HepG2 (cell line): ENCODE measurements around the gene KAZN. TPM values are rescaled to one million over a fixed set of nuclear protein-coding genes. Genes with fewer than 3 reads are reported as not detected.

ENCODE experiments used
- CBX1 ChIP-seq: IDR thresholded peaks from one replicate; pipeline ENCODE4 v1.6.1; 2016; ENCODE audit warnings: antibody characterized with exemption, low read depth
- DDIT3 ChIP-seq: sonication (generic); formaldehyde crosslinking; IDR thresholded peaks from 2 replicates; pipeline ENCODE4 v1.4.0; 2020; ENCODE audit warnings: mild to moderate bottlenecking, missing genetic modification reagents
- E2F1 ChIP-seq: sonication (generic); formaldehyde crosslinking; IDR thresholded peaks from 2 replicates; pipeline ENCODE4 v1.5.0; 2020; ENCODE audit warnings: missing genetic modification reagents
- ELF1 ChIP-seq: sonication (generic); formaldehyde crosslinking; IDR thresholded peaks from 2 replicates; pipeline ENCODE4 v1.4.0; 2020; ENCODE audit warnings: missing genetic modification reagents
- FOXC1 ChIP-seq: sonication (generic); formaldehyde crosslinking; IDR thresholded peaks from 2 replicates; pipeline ENCODE4 v1.8.0; 2022; ENCODE audit warnings: mild to moderate bottlenecking, missing genetic modification reagents, borderline replicate concordance
- HBP1 ChIP-seq: IDR thresholded peaks from 2 replicates; pipeline ENCODE4 v1.6.1; 2016; ENCODE audit warnings: low read depth, control low read depth
- HOXD1 ChIP-seq: sonication (generic); formaldehyde crosslinking; IDR thresholded peaks from 2 replicates; pipeline ENCODE4 v1.5.0; 2020; ENCODE audit warnings: missing genetic modification reagents
- RXRA ChIP-seq: sonication (generic); formaldehyde crosslinking; IDR thresholded peaks from 2 replicates; pipeline ENCODE4 v1.5.1; 2020; ENCODE audit warnings: missing genetic modification reagents
- SNAI1 ChIP-seq: sonication (generic); formaldehyde crosslinking; IDR thresholded peaks from 2 replicates; pipeline ENCODE4 v1.5.0; 2020; ENCODE audit warnings: mild to moderate bottlenecking, missing genetic modification reagents, borderline replicate concordance
- TGIF2 ChIP-seq: IDR thresholded peaks from 2 replicates; pipeline ENCODE4 v1.6.1; 2016; ENCODE audit warnings: control low read depth, missing compliant biosample characterization
- ZIK1 ChIP-seq: sonication (generic); formaldehyde crosslinking; IDR thresholded peaks from 2 replicates; pipeline ENCODE4 v1.5.0; 2020; ENCODE audit warnings: mild to moderate bottlenecking, low read depth, missing genetic modification reagents, borderline replicate concordance
- ZMYM4 ChIP-seq: sonication (generic); formaldehyde crosslinking; IDR thresholded peaks from 2 replicates; pipeline ENCODE4 v1.8.1; 2023; ENCODE audit warnings: mild to moderate bottlenecking, missing genetic modification reagents
- ZNF543 ChIP-seq: sonication (generic); formaldehyde crosslinking; IDR thresholded peaks from 2 replicates; pipeline ENCODE4 v1.4.0; 2020; ENCODE audit warnings: mild to moderate bottlenecking, missing genetic modification reagents
- ZNF607 ChIP-seq: sonication (generic); formaldehyde crosslinking; IDR thresholded peaks from 2 replicates; pipeline ENCODE4 v1.5.1; 2020; ENCODE audit warnings: missing genetic modification reagents, mild to moderate bottlenecking, borderline replicate concordance
- ZNF709 ChIP-seq: sonication (generic); formaldehyde crosslinking; IDR thresholded peaks from 2 replicates; pipeline ENCODE4 v1.5.0; 2020; ENCODE audit warnings: mild to moderate bottlenecking, missing genetic modification reagents
- polyA plus RNA-seq, 8 experiments: library from polyadenylated mRNA; depleted of rRNA in 3 of 8; stranded (reverse) in 7 of 8; unstranded in 1 of 8; fragments of >200 nt; fragmentation: Illumina TruSeq in 4 of 8; extraction: Trizol in 4 of 8; gene quantifications; 2 replicates each; pipeline versions ENCODE4 v1.2.1 to v1.2.3, GENCODE V29; 2011 to 2016; ENCODE audit warnings: low read depth in 4 of 8, missing spikeins in 1 of 8, mixed read lengths in 1 of 8; ENCODE audit not compliant: insufficient read depth in 1 of 8
- total RNA-seq, 5 experiments: library from RNA; depleted of rRNA; stranded (reverse); fragments of >200 nt; fragmentation: Illumina TruSeq; extraction: Trizol; gene quantifications; 2 replicates each; pipeline ENCODE4 v1.2.3, GENCODE V29; 2016; ENCODE audit warnings: low read depth in 1 of 5
- TF ChIP-seq, protein P1 (sequence below): sonication (generic); formaldehyde crosslinking; IDR thresholded peaks from 2 replicates; pipeline ENCODE4 v1.4.0; 2020; ENCODE audit warnings: mild to moderate bottlenecking, missing genetic modification reagents
- TF ChIP-seq, protein P2 (sequence below): sonication (generic); formaldehyde crosslinking; IDR thresholded peaks from 2 replicates; pipeline ENCODE4 v1.5.1; 2020; ENCODE audit warnings: mild to moderate bottlenecking, missing genetic modification reagents, borderline replicate concordance

Gene KAZN
- total and polyA plus RNA-seq, 2 of the 13 experiments (the other 11 are each of a cell fraction or from before 2014, with no cell fraction given) = 10.4 to 13.5 TPM

DNA sequence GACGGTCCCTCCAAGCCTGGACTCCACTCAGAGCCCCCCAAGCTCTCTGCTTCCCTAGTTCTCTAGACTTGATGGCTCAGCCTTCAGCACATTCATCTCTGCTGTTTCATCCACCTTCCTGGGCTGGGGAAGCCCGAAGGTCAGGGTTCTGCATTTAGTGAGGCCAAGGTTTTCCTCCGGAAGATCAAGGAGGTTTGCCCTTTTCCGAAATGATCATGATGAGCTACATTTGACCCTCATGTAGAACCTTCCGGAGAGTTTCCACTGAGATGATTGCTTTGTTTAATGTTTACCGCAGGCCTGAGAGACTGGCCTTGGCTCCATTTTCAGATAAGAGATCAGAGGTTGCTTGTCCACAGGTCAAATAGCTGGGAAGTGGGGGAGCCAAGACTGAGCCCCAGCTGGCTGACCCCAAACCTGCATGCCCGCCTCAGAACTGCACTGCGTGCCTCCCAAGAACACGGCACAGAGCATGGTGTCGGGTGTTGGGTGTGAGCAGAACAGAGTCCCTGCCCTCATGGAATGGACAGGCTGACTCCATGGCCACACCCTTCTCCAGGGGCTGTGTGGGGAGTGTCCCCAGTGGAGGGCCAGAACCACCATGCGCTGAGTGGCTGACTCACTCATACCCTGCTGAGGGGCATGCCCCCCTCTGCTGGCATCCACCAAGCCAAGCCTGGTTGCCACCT is 354.3 kb downstream of the KAZN start (continued):
- TF ChIP-seq, protein P1, sequence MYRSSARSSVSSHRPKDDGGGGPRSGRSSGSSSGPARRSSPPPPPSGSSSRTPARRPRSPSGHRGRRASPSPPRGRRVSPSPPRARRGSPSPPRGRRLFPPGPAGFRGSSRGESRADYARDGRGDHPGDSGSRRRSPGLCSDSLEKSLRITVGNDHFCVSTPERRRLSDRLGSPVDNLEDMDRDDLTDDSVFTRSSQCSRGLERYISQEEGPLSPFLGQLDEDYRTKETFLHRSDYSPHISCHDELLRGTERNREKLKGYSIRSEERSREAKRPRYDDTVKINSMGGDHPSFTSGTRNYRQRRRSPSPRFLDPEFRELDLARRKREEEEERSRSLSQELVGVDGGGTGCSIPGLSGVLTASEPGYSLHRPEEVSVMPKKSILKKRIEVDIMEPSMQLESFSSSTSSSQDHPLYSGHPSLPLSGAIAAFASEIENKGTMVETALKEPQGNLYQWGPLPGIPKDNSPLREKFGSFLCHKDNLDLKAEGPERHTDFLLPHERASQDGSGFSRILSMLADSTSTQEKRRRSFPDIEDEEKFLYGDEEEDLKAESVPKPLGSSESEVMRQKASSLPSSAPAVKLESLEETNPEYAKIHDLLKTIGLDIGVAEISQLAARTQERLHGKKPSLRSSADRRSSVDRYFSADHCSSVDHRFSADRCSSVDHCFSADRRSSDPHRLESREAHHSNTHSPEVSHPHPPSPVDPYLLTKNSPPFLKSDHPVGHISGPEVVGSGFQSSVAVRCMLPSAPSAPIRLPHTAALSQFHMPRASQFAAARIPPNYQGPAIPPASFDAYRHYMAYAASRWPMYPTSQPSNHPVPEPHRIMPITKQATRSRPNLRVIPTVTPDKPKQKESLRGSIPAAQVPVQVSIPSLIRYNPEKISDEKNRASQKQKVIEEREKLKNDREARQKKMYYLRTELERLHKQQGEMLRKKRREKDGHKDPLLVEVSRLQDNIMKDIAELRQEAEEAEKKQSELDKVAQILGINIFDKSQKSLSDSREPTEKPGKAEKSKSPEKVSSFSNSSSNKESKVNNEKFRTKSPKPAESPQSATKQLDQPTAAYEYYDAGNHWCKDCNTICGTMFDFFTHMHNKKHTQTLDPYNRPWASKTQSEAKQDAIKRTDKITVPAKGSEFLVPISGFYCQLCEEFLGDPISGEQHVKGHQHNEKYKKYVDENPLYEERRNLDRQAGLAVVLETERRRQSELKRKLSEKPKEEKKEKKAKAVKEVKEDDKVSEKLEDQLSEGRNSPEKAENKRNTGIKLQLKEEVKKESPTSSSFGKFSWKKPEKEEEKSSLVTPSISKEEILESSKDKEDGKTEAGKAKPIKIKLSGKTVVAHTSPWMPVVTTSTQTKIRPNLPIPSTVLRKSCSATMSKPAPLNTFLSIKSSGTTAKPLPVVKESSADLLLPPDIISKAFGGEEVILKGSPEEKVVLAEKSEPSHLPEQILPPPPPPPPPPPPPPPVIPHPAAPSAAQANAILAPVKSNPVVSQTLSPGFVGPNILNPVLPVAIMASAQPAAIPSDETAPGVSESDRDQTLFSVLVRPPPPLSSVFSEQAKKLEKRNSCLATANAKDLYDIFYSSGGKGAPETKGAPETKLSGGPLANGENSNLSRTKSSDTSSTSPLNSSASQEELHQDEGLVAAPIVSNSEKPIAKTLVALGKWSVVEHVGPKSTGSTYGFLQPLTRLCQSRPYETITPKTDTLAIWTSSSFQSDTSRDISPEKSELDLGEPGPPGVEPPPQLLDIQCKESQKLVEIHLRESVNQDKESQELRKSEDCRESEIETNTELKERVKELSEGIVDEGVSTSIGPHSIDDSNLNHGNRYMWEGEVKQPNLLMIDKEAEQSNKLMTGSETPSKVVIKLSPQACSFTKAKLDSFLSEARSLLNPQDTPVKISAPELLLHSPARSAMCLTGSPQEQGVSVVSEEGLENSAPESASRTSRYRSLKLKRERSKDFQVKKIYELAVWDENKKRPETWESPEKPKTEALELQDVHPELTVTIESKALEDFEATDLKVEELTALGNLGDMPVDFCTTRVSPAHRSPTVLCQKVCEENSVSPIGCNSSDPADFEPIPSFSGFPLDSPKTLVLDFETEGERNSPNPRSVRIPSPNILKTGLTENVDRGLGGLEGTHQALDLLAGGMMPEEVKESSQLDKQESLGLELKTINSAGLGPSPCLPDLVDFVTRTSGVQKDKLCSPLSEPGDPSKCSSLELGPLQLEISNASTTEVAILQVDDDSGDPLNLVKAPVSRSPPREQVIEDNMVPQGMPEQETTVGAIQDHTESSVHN (CRISPR knock-in tag) = 0 out of 2 replicates have a peak, but pooled peaks have one; percentile 54
- TF ChIP-seq HBP1 (CRISPR knock-in tag) (no peak), ZNF543 (CRISPR knock-in tag) (peak; percentile 74; the same call in 1 of the 2 replicates), RXRA (peak; percentile 96), FOXC1 (CRISPR knock-in tag) (no peak; the same call in 1 of the 2 replicates), ELF1 (peak; percentile 56; the same call in 1 of the 2 replicates), ZMYM4 (peak; percentile 75), HOXD1 (CRISPR knock-in tag) (peak; percentile 82), DDIT3 (CRISPR knock-in tag) (no peak), SNAI1 (peak; percentile 91; the same call in 1 of the 2 replicates), CBX1 (no peak), ZIK1 (CRISPR knock-in tag) (no peak; the same call in 1 of the 2 replicates), ZNF607 (CRISPR knock-in tag) (peak; percentile 90), ZNF709 (CRISPR knock-in tag) (no peak), TGIF2 (CRISPR knock-in tag) (no peak; the same call in 1 of the 2 replicates), E2F1 (CRISPR knock-in tag) (no peak; the same call in 1 of the 2 replicates)
- TF ChIP-seq, protein P2, sequence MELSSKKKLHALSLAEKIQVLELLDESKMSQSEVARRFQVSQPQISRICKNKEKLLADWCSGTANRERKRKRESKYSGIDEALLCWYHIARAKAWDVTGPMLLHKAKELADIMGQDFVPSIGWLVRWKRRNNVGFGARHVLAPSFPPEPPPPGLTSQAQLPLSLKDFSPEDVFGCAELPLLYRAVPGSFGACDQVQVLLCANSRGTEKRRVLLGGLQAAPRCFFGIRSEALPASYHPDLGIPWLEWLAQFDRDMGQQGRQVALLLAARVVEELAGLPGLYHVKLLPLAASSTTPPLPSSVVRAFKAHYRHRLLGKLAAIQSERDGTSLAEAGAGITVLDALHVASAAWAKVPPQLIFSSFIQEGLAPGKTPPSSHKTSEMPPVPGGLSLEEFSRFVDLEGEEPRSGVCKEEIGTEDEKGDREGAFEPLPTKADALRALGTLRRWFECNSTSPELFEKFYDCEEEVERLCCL (CRISPR knock-in tag) = no peak
